K562 treated with DMSO at 1 percent for 24 hours (cell line): ENCODE results near the gene TMF1. TPM values are rescaled to one million over a fixed set of nuclear protein-coding genes. Genes with fewer than 3 reads are reported as not detected.

ENCODE experiments used
- total RNA-seq: library from RNA; unstranded; fragments of 300-600 nt; gene quantifications from 2 replicates; pipeline ENCODE4 v1.2.3, GENCODE V29; 2022; ENCODE audit warnings: low read depth; ENCODE audit not compliant: insufficient read depth

TMF1 gene, protein sequence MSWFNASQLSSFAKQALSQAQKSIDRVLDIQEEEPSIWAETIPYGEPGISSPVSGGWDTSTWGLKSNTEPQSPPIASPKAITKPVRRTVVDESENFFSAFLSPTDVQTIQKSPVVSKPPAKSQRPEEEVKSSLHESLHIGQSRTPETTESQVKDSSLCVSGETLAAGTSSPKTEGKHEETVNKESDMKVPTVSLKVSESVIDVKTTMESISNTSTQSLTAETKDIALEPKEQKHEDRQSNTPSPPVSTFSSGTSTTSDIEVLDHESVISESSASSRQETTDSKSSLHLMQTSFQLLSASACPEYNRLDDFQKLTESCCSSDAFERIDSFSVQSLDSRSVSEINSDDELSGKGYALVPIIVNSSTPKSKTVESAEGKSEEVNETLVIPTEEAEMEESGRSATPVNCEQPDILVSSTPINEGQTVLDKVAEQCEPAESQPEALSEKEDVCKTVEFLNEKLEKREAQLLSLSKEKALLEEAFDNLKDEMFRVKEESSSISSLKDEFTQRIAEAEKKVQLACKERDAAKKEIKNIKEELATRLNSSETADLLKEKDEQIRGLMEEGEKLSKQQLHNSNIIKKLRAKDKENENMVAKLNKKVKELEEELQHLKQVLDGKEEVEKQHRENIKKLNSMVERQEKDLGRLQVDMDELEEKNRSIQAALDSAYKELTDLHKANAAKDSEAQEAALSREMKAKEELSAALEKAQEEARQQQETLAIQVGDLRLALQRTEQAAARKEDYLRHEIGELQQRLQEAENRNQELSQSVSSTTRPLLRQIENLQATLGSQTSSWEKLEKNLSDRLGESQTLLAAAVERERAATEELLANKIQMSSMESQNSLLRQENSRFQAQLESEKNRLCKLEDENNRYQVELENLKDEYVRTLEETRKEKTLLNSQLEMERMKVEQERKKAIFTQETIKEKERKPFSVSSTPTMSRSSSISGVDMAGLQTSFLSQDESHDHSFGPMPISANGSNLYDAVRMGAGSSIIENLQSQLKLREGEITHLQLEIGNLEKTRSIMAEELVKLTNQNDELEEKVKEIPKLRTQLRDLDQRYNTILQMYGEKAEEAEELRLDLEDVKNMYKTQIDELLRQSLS
- 7.3 and 8.2 TPM in 2 replicates for total RNA-seq

DNA sequence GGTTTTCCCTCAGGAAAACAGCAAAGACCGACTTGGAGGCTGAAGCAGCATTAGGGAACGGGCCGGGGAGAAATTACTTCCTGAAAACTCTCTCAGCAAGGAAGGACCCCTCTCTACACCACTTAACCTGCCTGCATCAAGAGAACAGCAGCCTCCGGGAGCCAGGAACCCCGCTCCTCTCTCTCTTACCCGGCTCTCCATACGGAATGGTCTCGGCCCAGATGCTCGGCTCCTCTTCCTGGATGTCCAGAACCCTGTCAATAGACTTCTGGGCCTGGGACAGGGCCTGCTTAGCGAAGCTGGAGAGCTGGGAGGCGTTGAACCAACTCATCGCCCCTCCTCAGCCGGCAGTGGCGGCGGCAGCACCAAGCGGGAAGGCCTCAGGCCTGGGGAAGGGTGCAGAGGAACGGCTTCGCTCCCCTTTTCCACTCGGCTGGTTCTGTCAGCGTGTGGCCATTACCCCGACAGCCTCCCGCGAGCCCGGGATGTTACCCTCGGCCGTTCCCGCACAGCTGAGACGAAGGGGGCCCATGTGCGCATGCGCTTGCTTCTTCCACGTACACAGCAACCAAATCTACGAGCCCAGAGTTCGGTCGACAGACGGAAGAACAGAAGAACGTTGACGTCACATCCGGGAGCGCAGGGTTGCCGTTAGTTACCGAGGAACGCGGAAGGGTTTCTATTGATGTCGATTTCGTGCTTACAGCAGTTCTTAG is at the start of gene TMF1:
TSS of gene TMF1 (minus strand) at position 578 of the 716 bp plus-strand sequence. CDS start at position 331, 247 bp downstream.

DNA sequence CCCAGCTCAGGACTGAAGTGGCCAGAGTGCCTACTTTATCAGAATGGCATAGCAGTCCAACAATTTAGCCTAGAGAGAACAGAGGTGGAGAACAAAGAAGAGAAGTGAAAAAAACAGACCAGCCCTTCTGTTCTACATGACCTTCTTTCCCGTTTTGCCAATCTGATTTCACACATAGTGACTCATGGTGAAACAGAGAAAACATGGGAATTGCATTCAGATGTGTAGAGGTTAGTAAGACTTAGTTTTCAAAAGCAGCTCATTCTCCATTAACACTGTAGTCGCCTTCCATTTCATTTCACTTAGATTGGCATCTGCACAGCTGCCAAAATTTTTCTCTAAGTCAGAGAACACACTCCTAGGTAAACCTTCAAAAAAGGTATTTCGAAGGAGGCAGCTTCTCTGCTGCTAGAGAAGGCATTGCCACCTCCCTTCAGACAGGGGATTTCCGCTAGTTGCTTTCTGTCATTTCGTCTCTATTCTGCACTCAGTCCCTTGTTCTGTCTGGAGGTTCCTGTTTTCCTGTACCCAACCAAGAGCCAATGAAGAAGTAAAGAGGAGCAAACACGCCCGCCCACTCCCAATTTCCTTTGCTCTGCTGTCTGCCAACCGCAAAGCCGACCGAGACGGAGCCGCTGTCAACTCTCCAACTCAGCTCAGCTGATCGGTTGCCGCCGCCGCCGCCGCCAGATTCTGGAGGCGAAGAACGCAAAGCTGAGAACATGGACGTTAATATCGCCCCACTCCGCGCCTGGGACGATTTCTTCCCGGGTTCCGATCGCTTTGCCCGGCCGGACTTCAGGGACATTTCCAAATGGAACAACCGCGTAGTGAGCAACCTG is 32.4 kb upstream of the TMF1 start, which contains the start of gene ARL6IP5:
TSS of gene ARL6IP5 (plus strand) at position 612 of the 842 bp plus-strand sequence. CDS start at position 723, 111 bp downstream.

DNA sequence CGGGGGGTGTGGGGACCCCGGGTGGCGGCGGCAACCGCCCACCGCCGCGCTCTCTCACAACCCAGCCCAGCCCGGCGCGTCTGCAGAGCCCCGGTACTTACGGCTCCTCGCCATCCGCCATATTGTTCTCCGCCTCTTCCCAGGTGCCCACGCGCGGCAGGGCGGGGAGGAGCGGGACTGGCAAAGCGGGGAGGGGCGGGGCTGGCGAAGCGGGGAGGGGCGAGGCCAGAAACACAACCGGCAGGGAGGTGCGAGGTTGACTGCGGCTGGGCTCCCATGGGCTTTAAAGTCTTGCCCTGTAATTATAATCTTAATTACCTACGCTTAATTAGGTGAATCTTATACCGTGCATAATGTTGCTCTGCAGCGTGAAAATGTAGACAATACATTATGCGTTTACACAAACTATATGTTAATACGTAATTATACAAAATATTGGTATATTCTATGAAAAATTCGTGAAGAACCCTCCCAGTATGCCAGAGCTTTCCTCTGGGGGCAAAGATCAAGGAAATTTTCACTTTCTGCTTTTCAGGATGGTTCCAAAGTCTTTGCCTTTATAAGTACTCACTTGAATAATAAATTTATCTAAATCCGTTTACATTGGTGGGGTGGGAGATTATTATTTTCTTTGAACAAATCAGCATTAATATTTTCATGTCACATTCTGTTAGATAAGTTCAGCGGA is 28.2 kb upstream of the TMF1 start, which contains the start of gene UBA3:
TSS of gene UBA3 (minus strand) at position 133 of the 688 bp plus-strand sequence. CDS start at position 121, 12 bp downstream.

DNA sequence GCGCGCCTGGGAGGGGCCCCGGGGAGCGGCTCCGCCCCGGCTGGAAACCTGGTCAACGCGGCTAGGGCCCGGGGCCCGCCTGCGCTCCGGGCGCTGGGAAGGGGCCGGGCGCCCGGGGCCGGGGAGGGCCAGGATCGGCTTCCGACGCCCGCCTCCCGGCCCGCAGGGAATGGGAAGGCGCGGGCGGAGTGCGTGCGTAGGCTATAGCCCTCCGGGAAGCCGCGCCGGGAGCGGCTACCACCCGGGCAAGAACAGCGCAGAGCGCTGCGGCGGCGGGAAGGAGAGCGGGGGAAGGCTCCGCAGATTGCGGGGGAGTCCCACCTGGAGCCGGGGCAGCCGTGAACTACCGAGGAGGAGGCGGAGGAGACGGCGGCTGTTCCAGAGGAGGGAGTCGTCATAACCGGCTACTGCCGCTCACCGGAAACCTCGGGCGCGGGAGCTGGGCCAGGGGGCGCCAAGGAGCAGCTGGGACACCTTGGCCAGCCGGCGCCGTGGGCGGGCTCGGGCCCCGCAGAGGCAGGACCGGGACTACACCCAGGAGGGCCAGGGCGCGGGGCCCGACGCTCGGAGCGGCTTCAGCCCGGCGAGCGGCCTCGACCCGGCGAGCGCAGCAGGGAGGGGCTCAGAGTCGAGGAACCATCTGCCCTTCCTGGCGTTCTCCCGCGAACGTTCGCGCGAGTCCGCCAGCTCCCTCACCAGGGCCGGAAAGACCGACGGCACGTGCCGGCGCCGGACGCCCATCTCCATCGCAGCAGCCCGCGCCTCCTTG is 38.7 kb downstream of the TMF1 start, which contains the start of gene EOGT:
TSS of gene EOGT (minus strand) at position 432 of the 769 bp plus-strand sequence. CDS start 3,838 bp downstream, outside the sequence.

Other genes starting within 250 kb of the TMF1 start
- gene TAFA4, start 119.8 kb downstream of the TMF1 start, total RNA-seq: not detected in 2 replicates
- gene EOGT, start 38.6 kb downstream of the TMF1 start, total RNA-seq: 3.0 and 3.8 TPM in 2 replicates
- 18.9 and 23.1 TPM in 2 replicates for gene UBA3, start 28.0 kb upstream of the TMF1 start, total RNA-seq
- gene ARL6IP5, start 32.6 kb upstream of the TMF1 start, total RNA-seq: 29.6 and 34.1 TPM in 2 replicates
- gene LMOD3, start 70.3 kb upstream of the TMF1 start, total RNA-seq: not detected in 2 replicates